Nephron (organoid): ENCODE measurements around the gene ATP6V1E1.
A peak's percentile ranks its signal among the peaks of the same experiment; 100 is the strongest.

Source experiments
- H3K27ac Mint-ChIP-seq, 3 experiments: 2 replicates each; pipeline ENCODE4 v1.8.0; 2020; ENCODE audit warnings: mixed read lengths in 3 of 3, mild to moderate bottlenecking in 2 of 3, moderate library complexity in 1 of 3
- H3K27me3 Mint-ChIP-seq: 2 replicates; pipeline ENCODE4 v1.8.0; 2021; ENCODE audit warnings: low read depth, mild to moderate bottlenecking, moderate library complexity, mixed read lengths
- H3K36me3 Mint-ChIP-seq: 2 replicates; pipeline ENCODE4 v1.8.0; 2020; ENCODE audit warnings: low read depth, mixed read lengths
- H3K4me1 Mint-ChIP-seq: 2 replicates; pipeline ENCODE4 v1.8.0; 2020; ENCODE audit warnings: mixed read lengths
- H3K4me3 Mint-ChIP-seq, 3 experiments: 2 replicates each; pipeline ENCODE4 v1.8.0; 2020; ENCODE audit warnings: mild to moderate bottlenecking in 3 of 3, mixed read lengths in 3 of 3, moderate library complexity in 2 of 3
- H3K9me3 Mint-ChIP-seq: 2 replicates; pipeline ENCODE4 v1.8.0; 2020; ENCODE audit warnings: mixed read lengths
- CTCF ChIP-seq, 3 experiments: fragments of 200-600 bp; sonication (generic); IDR thresholded peaks; one replicate each; pipeline ENCODE4 v1.5.0; 2021; ENCODE audit warnings: antibody characterized with exemption in 3 of 3; ENCODE audit not compliant: unreplicated experiment in 3 of 3

The ATP6V1E1 gene

GRCh38 chr22:17606496-17606895 lies 22.1 kb downstream of the ATP6V1E1 start:
- H3K4me3 Mint-ChIP-seq = no peak overlapping the region
- H3K27me3 Mint-ChIP-seq = no peaks in the 10 kb centered on the region
- peaks cover 24% of the 10 kb centered on the region for H3K36me3 Mint-ChIP-seq
- no peaks in the 10 kb centered on the region for H3K9me3 Mint-ChIP-seq
- H3K27ac Mint-ChIP-seq = no peak overlapping the region
- no peak for TF ChIP-seq CTCF (IDR thresholded peaks at IDR 0.05; ENCODE audit: unreplicated experiment in 3 of 3)
- H3K4me1 Mint-ChIP-seq = no peaks in the 10 kb centered on the region

GRCh38 chr22:17603668-17604067 lies 24.9 kb downstream of the ATP6V1E1 start:
- H3K4me1 Mint-ChIP-seq = no peaks in the 10 kb centered on the region
- H3K27me3 Mint-ChIP-seq = no peaks in the 10 kb centered on the region
- no peaks in the 10 kb centered on the region for H3K9me3 Mint-ChIP-seq
- no peak for TF ChIP-seq CTCF (IDR thresholded peaks at IDR 0.05; ENCODE audit: unreplicated experiment in 3 of 3)
- H3K4me3 Mint-ChIP-seq = no peak overlapping the region
- H3K36me3 Mint-ChIP-seq = peaks cover 31% of the 10 kb centered on the region
- no peak overlapping the region for H3K27ac Mint-ChIP-seq

GRCh38 chr22:17601031-17601430 lies 27.5 kb downstream of the ATP6V1E1 start:
- peak overlapping the region in 1 of 3 experiments; percentile 28 for H3K27ac Mint-ChIP-seq
- no peak overlapping the region for H3K4me3 Mint-ChIP-seq
- TF ChIP-seq CTCF (IDR thresholded peaks at IDR 0.05; ENCODE audit: unreplicated experiment in 3 of 3) = no peak
- no peaks in the 10 kb centered on the region for H3K4me1 Mint-ChIP-seq
- H3K27me3 Mint-ChIP-seq = no peaks in the 10 kb centered on the region
- H3K36me3 Mint-ChIP-seq = peaks cover 54% of the 10 kb centered on the region
- H3K9me3 Mint-ChIP-seq = no peaks in the 10 kb centered on the region

- TF ChIP-seq CTCF (IDR thresholded peaks at IDR 0.05; ENCODE audit: unreplicated experiment in 3 of 3) = no peak
- no peak overlapping the region for H3K4me3 Mint-ChIP-seq
- H3K9me3 Mint-ChIP-seq = no peaks in the 10 kb centered on the region
Observed at GRCh38 chr22:17598318-17598717, 30.2 kb downstream of the ATP6V1E1 start.

GRCh38 chr22:17597217-17597616 lies 31.3 kb downstream of the ATP6V1E1 start:
- H3K27me3 Mint-ChIP-seq = no peaks in the 10 kb centered on the region
- no peaks in the 10 kb centered on the region for H3K4me1 Mint-ChIP-seq
- H3K9me3 Mint-ChIP-seq = no peaks in the 10 kb centered on the region
- no peak overlapping the region for H3K4me3 Mint-ChIP-seq
- no peak overlapping the region for H3K27ac Mint-ChIP-seq
- peaks cover 77% of the 10 kb centered on the region for H3K36me3 Mint-ChIP-seq
- TF ChIP-seq CTCF (IDR thresholded peaks at IDR 0.05; ENCODE audit: unreplicated experiment in 3 of 3) = no peak

More at GRCh38 chr22:17598318-17598717, 30.2 kb downstream of the ATP6V1E1 start:
- Mint-ChIP-seq H3K27me3 (no peaks in the 10 kb centered on the region), H3K36me3 (peaks cover 69% of the 10 kb centered on the region), H3K4me1 (no peaks in the 10 kb centered on the region), H3K27ac (no peak overlapping the region)

GRCh38 chr22:17596226-17596625 lies 32.3 kb downstream of the ATP6V1E1 start:
- H3K36me3 Mint-ChIP-seq = peaks cover 80% of the 10 kb centered on the region
- no peaks in the 10 kb centered on the region for H3K9me3 Mint-ChIP-seq
- H3K4me1 Mint-ChIP-seq = no peaks in the 10 kb centered on the region
- no peak overlapping the region for H3K27ac Mint-ChIP-seq
- no peak overlapping the region for H3K4me3 Mint-ChIP-seq
- TF ChIP-seq CTCF (IDR thresholded peaks at IDR 0.05; ENCODE audit: unreplicated experiment in 3 of 3) = no peak
- H3K27me3 Mint-ChIP-seq = no peaks in the 10 kb centered on the region
